ENCODE measurements around the gene AKAP4. TPM values are rescaled to one million over a fixed set of nuclear protein-coding genes. Genes with fewer than 3 reads are reported as not detected.

The AKAP4 gene
- total RNA-seq, 1 donor from 2014 or later = 0.24 TPM

Other genes starting within 250 kb of the AKAP4 start
- gene CCNB3, start 3.8 kb upstream of the AKAP4 start, total RNA-seq (ENCODE audit: insufficient read depth, low replicate concordance) = 0.48 TPM

Data from umbilical cord (tissue), 1 donor.